HepG2 (cell line): ENCODE data around the gene ZBTB14. TPM values are rescaled to one million over a fixed set of nuclear protein-coding genes. Genes with fewer than 3 reads are reported as not detected.

Experiments used
- ATAC-seq: fragments of 200-7000 bp; cut with Tn5 transposase; 3 replicates; pipeline ENCODE4 v1.9.1; 2020; ENCODE audit warnings: mild to moderate bottlenecking, moderate library complexity
- BruUV-seq: library from RNA; stranded (reverse); fragments of 400-500 nt; replicated peaks from 2 replicates; lab custom pipeline; 2021; lab: Mats Ljungman, UMichigan
- CTCF ChIA-PET: fragments of 300-600 bp; formaldehyde crosslinking; extraction: SDS; loops from one replicate; lab custom pipeline; 2021; ENCODE audit warnings: low total read pairs, inconsistent platforms, low intra/inter-chr PET ratio; lab: Yijun Ruan, JAX
- POLR2A ChIA-PET: fragments of 350-600 bp; sonication (Branson Sonifier 250); formaldehyde crosslinking; loops from one replicate; lab custom pipeline; 2020; ENCODE audit warnings: antibody characterized with exemption, inconsistent platforms; lab: Yijun Ruan, JAX
- DNase-seq: peaks from one replicate; pipeline ENCODE4 v3.0.0-alpha.2; 2015; ENCODE audit warnings: low spot score
- FAIRE-seq: peaks from 3 replicates; lab custom pipeline; 2011; peaks lifted over from hg19 to GRCh38; lab: Jason Lieb, UNC
- H2AFZ ChIP-seq: one replicate; pipeline ENCODE4 v1.6.1; 2011; ENCODE audit warnings: low read length, inconsistent platforms
- H3K27ac ChIP-seq: fragments of 300-600 bp; 3 replicates; pipeline ENCODE4 v1.8.0; 2011; ENCODE audit warnings: mixed run types, mild to moderate bottlenecking, mixed read lengths, low read length, inconsistent platforms; ENCODE audit not compliant: insufficient read depth; ENCODE audit errors: extremely low read length
- H3K27me3 ChIP-seq, 2 experiments: fragments of 200-600 bp in 1 of 2; 2 replicates in 1 of 2; 3 replicates in 1 of 2; pipeline versions ENCODE4 v1.6.0 to v1.8.0; 2011; ENCODE audit warnings: low read length in 2 of 2, mild to moderate bottlenecking in 2 of 2, moderate library complexity in 2 of 2, inconsistent platforms in 1 of 2; ENCODE audit not compliant: insufficient read depth in 2 of 2, control insufficient read depth in 1 of 2
- H3K36me3 ChIP-seq, 2 experiments: fragments of 200-600 bp in 1 of 2; replicated peaks in 1 of 2; 2 replicates in 1 of 2; 3 replicates in 1 of 2; pipeline versions ENCODE4 v1.5.1 to v1.8.0; 2011; ENCODE audit warnings: low read length in 2 of 2, inconsistent platforms in 1 of 2; ENCODE audit not compliant: insufficient read depth in 2 of 2, control insufficient read depth in 1 of 2
- H3K4me1 ChIP-seq: 2 replicates; pipeline ENCODE4 v1.5.1; 2012; ENCODE audit warnings: low read length, inconsistent platforms; ENCODE audit not compliant: insufficient read depth
- H3K4me2 ChIP-seq: 2 replicates; pipeline ENCODE4 v1.6.0; 2011; ENCODE audit warnings: low read depth, low read length, inconsistent platforms
- H3K4me3 ChIP-seq, 3 experiments: fragments of 200-600 bp in 1 of 3; sonication (generic), shearing (Covaris generic) in 1 of 3; replicated peaks in 1 of 3; 2 replicates each; pipeline ENCODE4 v1.5.1; 2011 to 2016; ENCODE audit warnings: low read length in 3 of 3, inconsistent platforms in 2 of 3, low read depth in 2 of 3, mild to moderate bottlenecking in 2 of 3, control low read depth in 1 of 3, mixed read lengths in 1 of 3; ENCODE audit not compliant: insufficient read depth in 1 of 3
- H3K79me2 ChIP-seq: one replicate; pipeline ENCODE4 v1.6.1; 2011; ENCODE audit warnings: low read length, inconsistent platforms; ENCODE audit not compliant: insufficient read depth
- H3K9ac ChIP-seq: 2 replicates; pipeline ENCODE4 v1.6.0; 2011; ENCODE audit warnings: mild to moderate bottlenecking, low read depth, low read length, inconsistent platforms; ENCODE audit not compliant: insufficient read depth
- H3K9me3 ChIP-seq: 2 replicates; pipeline ENCODE4 v1.5.1; 2012; ENCODE audit warnings: mild to moderate bottlenecking, low read length
- H4K20me1 ChIP-seq: 2 replicates; pipeline ENCODE4 v1.6.0; 2011; ENCODE audit warnings: inconsistent platforms, mild to moderate bottlenecking, low read length, moderate library complexity; ENCODE audit not compliant: insufficient read depth
- CBX1 ChIP-seq: IDR thresholded peaks from one replicate; pipeline ENCODE4 v1.6.1; 2016; ENCODE audit warnings: antibody characterized with exemption, low read depth
- MYPOP ChIP-seq: sonication (generic); formaldehyde crosslinking; IDR thresholded peaks from 2 replicates; pipeline ENCODE4 v1.8.1; 2023; ENCODE audit warnings: mild to moderate bottlenecking, moderate library complexity, missing genetic modification reagents
- SMARCE1 ChIP-seq: fragments of 450-650 bp; IDR thresholded peaks from 2 replicates; pipeline ENCODE4 v1.6.1; 2017; ENCODE audit warnings: borderline replicate concordance
- SNAPC4 ChIP-seq: sonication (generic); formaldehyde crosslinking; IDR thresholded peaks from 2 replicates; pipeline ENCODE4 v1.4.0; 2020; ENCODE audit warnings: mild to moderate bottlenecking, missing genetic modification reagents
- WGBS: methylation state at CpG from one replicate; pipeline ENCODE4 v1.1.6; 2017; ENCODE audit warnings: low lambda C conversion rate; 5-methylcytosine and 5-hydroxymethylcytosine counted together
- in situ Hi-C: cut with HindIII; loops from 2 replicates; pipeline ENCODE4 v1.10.0; 2017; ENCODE audit warnings: low pct_unique_long_range_greater_than_20kb; ENCODE audit not compliant: extremely low pct_ligation_motif_present
- intact Hi-C: fragments of 100-400 bp; cut with micrococcal nuclease; formaldehyde crosslinking; loops from one replicate; pipeline ENCODE4 v1.10.0; 2022; ENCODE audit not compliant: unreplicated experiment
- polyA plus RNA-seq, 8 experiments: library from polyadenylated mRNA; depleted of rRNA in 3 of 8; stranded (reverse) in 7 of 8; unstranded in 1 of 8; fragments of >200 nt; fragmentation: Illumina TruSeq in 4 of 8; extraction: Trizol in 4 of 8; gene quantifications; 2 replicates each; pipeline versions ENCODE4 v1.2.1 to v1.2.3, GENCODE V29; 2011 to 2016; ENCODE audit warnings: low read depth in 4 of 8, missing spikeins in 1 of 8, mixed read lengths in 1 of 8; ENCODE audit not compliant: insufficient read depth in 1 of 8
- total RNA-seq, 5 experiments: library from RNA; depleted of rRNA; stranded (reverse); fragments of >200 nt; fragmentation: Illumina TruSeq; extraction: Trizol; gene quantifications; 2 replicates each; pipeline ENCODE4 v1.2.3, GENCODE V29; 2016; ENCODE audit warnings: low read depth in 1 of 5

Gene ZBTB14
- total and polyA plus RNA-seq, 2 of the 13 experiments (the other 11 are each of a cell fraction or from before 2014, with no cell fraction given), result 8.0 to 14.4 TPM

- no peaks in the 10 kb centered on the region for H3K27me3 ChIP-seq
- ATAC-seq (no peak), DNase-seq (no peak), FAIRE-seq (no peak)
- POLR2A ChIA-PET, result no interaction called here
- WGBS, result 100% methylated on average over 2 of the region's 2 CpGs
- no peak overlapping the region for H3K9ac ChIP-seq
- H3K79me2 ChIP-seq, result peaks cover 2% of the 10 kb centered on the region
- intact Hi-C loops (loop anchor here (10.0 kb wide), 1 partner anchor 94 kb away; the partner anchor contains the start of gene AKAIN1), in situ Hi-C loops (no loop called here)
- no peaks in the 10 kb centered on the region for H3K9me3 ChIP-seq
- BruUV-seq, result no TSS peak
- peaks cover 5% of the 10 kb centered on the region for H3K4me1 ChIP-seq
- CTCF ChIA-PET, result no interaction called here
- no peaks in the 10 kb centered on the region for H4K20me1 ChIP-seq
- no peak overlapping the region for H3K4me3 ChIP-seq
- no peak for TF ChIP-seq MYPOP
- TF ChIP-seq SNAPC4 (CRISPR knock-in tag), result no peak
- TF ChIP-seq SMARCE1, result no peak
- TF ChIP-seq CBX1, result no peak
- no peak overlapping the region for H2AFZ ChIP-seq
- peaks cover 6 to 25% of the 10 kb centered on the region in 2 experiments; a peak in 3 of 5 replicates for H3K36me3 ChIP-seq
- H3K4me2 ChIP-seq, result no peak overlapping the region
- H3K27ac ChIP-seq, result no peak overlapping the region
Observed at GRCh38 chr18:5288517-5288935, 7.0 kb downstream of the ZBTB14 start.
